SK-N-SH (cell line): ENCODE data around the gene NPVF.

Experiments
- CHD2 ChIP-seq: fragments of 150-350 bp; IDR thresholded peaks from 2 replicates; pipeline ENCODE4 v1.6.1; 2018; ENCODE audit warnings: low read length; ENCODE audit not compliant: partially characterized antibody
- CTCF ChIP-seq: fragments of 200-600 bp; sonication (generic); IDR thresholded peaks from 2 replicates; pipeline ENCODE4 v1.6.1; 2017; ENCODE audit warnings: antibody characterized with exemption, mild to moderate bottlenecking, moderate library complexity
- EP300 ChIP-seq, 2 experiments: IDR thresholded peaks; 2 replicates each; pipeline versions ENCODE4 v1.4.0 to v1.6.1; 2012; ENCODE audit warnings: borderline replicate concordance in 1 of 2, low read depth in 1 of 2, low read length in 1 of 2
- EZH2phosphoT487 ChIP-seq: fragments of 200-600 bp; sonication (generic); IDR thresholded peaks from 2 replicates; pipeline ENCODE4 v1.6.1; 2017; ENCODE audit warnings: low read depth, mixed run types, mild to moderate bottlenecking, antibody characterized with exemption, moderate library complexity, borderline replicate concordance
- FOSL2 ChIP-seq: IDR thresholded peaks from 2 replicates; pipeline ENCODE4 v1.4.0; 2012; ENCODE audit warnings: low read depth, mild to moderate bottlenecking, moderate library complexity, borderline replicate concordance
- PBX3 ChIP-seq: IDR thresholded peaks from 2 replicates; pipeline ENCODE4; 2012
- POLR2AphosphoS5 ChIP-seq: IDR thresholded peaks from 2 replicates; pipeline ENCODE4 v1.6.1; 2012; ENCODE audit warnings: low read depth, low read length
- RFX5 ChIP-seq: IDR thresholded peaks from 2 replicates; pipeline ENCODE4 v1.6.1; 2012; ENCODE audit warnings: mild to moderate bottlenecking, improper control_type of control experiment, low read length
- TAF1 ChIP-seq: IDR thresholded peaks from 2 replicates; pipeline ENCODE4 v1.6.1; 2012; ENCODE audit warnings: low read depth, mild to moderate bottlenecking, low read length, moderate library complexity, borderline replicate concordance
- USF2 ChIP-seq: fragments of 150-350 bp; IDR thresholded peaks from 2 replicates; pipeline ENCODE4 v1.6.1; 2017; ENCODE audit warnings: antibody characterized with exemption, low read length, low read depth, borderline replicate concordance
- TF ChIP-seq, protein P1 (sequence below): fragments of 150-350 bp; IDR thresholded peaks from 2 replicates; pipeline ENCODE4 v1.6.1; 2016; ENCODE audit warnings: mild to moderate bottlenecking, low read depth, low read length

DNA sequence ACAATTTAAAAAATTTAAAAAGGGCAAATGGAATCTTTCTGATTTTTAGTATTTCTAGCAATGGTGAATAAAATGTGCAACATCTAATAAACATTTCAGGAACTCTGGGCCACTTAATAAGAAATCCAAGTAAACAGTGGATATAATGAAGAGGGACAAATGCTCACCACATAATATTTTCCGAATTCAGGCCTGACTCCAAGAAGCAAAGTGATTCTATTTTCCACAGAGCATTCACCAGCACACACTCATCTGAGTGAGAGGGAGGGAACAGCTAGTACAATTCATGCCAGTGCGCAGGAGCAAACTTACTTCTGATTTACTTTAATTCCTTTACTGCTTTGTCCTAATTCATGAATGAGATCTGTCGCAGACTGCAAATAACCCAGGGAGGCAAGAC lies 10.1 kb downstream of the NPVF start:
- TF ChIP-seq RFX5 (no peak), CTCF (no peak), CHD2 (no peak), TAF1 (no peak), POLR2AphosphoS5 (no peak), FOSL2 (no peak), PBX3 (no peak), EP300 (IDR thresholded peaks at IDR 0.05; ENCODE audit: borderline replicate concordance in 1 of 2, low read depth in 1 of 2, low read length in 1 of 2) (no peak), EZH2phosphoT487 (no peak), USF2 (no peak)
- TF ChIP-seq, protein P1, sequence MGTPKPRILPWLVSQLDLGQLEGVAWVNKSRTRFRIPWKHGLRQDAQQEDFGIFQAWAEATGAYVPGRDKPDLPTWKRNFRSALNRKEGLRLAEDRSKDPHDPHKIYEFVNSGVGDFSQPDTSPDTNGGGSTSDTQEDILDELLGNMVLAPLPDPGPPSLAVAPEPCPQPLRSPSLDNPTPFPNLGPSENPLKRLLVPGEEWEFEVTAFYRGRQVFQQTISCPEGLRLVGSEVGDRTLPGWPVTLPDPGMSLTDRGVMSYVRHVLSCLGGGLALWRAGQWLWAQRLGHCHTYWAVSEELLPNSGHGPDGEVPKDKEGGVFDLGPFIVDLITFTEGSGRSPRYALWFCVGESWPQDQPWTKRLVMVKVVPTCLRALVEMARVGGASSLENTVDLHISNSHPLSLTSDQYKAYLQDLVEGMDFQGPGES, result no peak
